HepG2 (cell line): ENCODE results near the gene ADM5. TPM values are rescaled to one million over a fixed set of nuclear protein-coding genes. Genes with fewer than 3 reads are reported as not detected.

Experiments
- ATAC-seq: fragments of 200-7000 bp; cut with Tn5 transposase; 3 replicates; pipeline ENCODE4 v1.9.1; 2020; ENCODE audit warnings: mild to moderate bottlenecking, moderate library complexity
- BruUV-seq: library from RNA; stranded (reverse); fragments of 400-500 nt; replicated peaks from 2 replicates; lab custom pipeline; 2021; lab: Mats Ljungman, UMichigan
- CTCF ChIA-PET: fragments of 300-600 bp; formaldehyde crosslinking; extraction: SDS; loops from one replicate; lab custom pipeline; 2021; ENCODE audit warnings: low total read pairs, inconsistent platforms, low intra/inter-chr PET ratio; lab: Yijun Ruan, JAX
- POLR2A ChIA-PET: fragments of 350-600 bp; sonication (Branson Sonifier 250); formaldehyde crosslinking; loops from one replicate; lab custom pipeline; 2020; ENCODE audit warnings: antibody characterized with exemption, inconsistent platforms; lab: Yijun Ruan, JAX
- DNase-seq: peaks from one replicate; pipeline ENCODE4 v3.0.0-alpha.2; 2015; ENCODE audit warnings: low spot score
- FAIRE-seq: peaks from 3 replicates; lab custom pipeline; 2011; peaks lifted over from hg19 to GRCh38; lab: Jason Lieb, UNC
- H2AFZ ChIP-seq: one replicate; pipeline ENCODE4 v1.6.1; 2011; ENCODE audit warnings: low read length, inconsistent platforms
- H3K27ac ChIP-seq: fragments of 300-600 bp; 3 replicates; pipeline ENCODE4 v1.8.0; 2011; ENCODE audit warnings: mixed run types, mild to moderate bottlenecking, mixed read lengths, low read length, inconsistent platforms; ENCODE audit not compliant: insufficient read depth; ENCODE audit errors: extremely low read length
- H3K27me3 ChIP-seq, 2 experiments: fragments of 200-600 bp in 1 of 2; 2 replicates in 1 of 2; 3 replicates in 1 of 2; pipeline versions ENCODE4 v1.6.0 to v1.8.0; 2011; ENCODE audit warnings: low read length in 2 of 2, mild to moderate bottlenecking in 2 of 2, moderate library complexity in 2 of 2, inconsistent platforms in 1 of 2; ENCODE audit not compliant: insufficient read depth in 2 of 2, control insufficient read depth in 1 of 2
- H3K36me3 ChIP-seq, 2 experiments: fragments of 200-600 bp in 1 of 2; replicated peaks in 1 of 2; 2 replicates in 1 of 2; 3 replicates in 1 of 2; pipeline versions ENCODE4 v1.5.1 to v1.8.0; 2011; ENCODE audit warnings: low read length in 2 of 2, inconsistent platforms in 1 of 2; ENCODE audit not compliant: insufficient read depth in 2 of 2, control insufficient read depth in 1 of 2
- H3K4me1 ChIP-seq: 2 replicates; pipeline ENCODE4 v1.5.1; 2012; ENCODE audit warnings: low read length, inconsistent platforms; ENCODE audit not compliant: insufficient read depth
- H3K4me2 ChIP-seq: 2 replicates; pipeline ENCODE4 v1.6.0; 2011; ENCODE audit warnings: low read depth, low read length, inconsistent platforms
- H3K4me3 ChIP-seq, 3 experiments: fragments of 200-600 bp in 1 of 3; sonication (generic), shearing (Covaris generic) in 1 of 3; replicated peaks in 1 of 3; 2 replicates each; pipeline ENCODE4 v1.5.1; 2011 to 2016; ENCODE audit warnings: low read length in 3 of 3, inconsistent platforms in 2 of 3, low read depth in 2 of 3, mild to moderate bottlenecking in 2 of 3, control low read depth in 1 of 3, mixed read lengths in 1 of 3; ENCODE audit not compliant: insufficient read depth in 1 of 3
- H3K79me2 ChIP-seq: one replicate; pipeline ENCODE4 v1.6.1; 2011; ENCODE audit warnings: low read length, inconsistent platforms; ENCODE audit not compliant: insufficient read depth
- H3K9ac ChIP-seq: 2 replicates; pipeline ENCODE4 v1.6.0; 2011; ENCODE audit warnings: mild to moderate bottlenecking, low read depth, low read length, inconsistent platforms; ENCODE audit not compliant: insufficient read depth
- H3K9me3 ChIP-seq: 2 replicates; pipeline ENCODE4 v1.5.1; 2012; ENCODE audit warnings: mild to moderate bottlenecking, low read length
- H4K20me1 ChIP-seq: 2 replicates; pipeline ENCODE4 v1.6.0; 2011; ENCODE audit warnings: inconsistent platforms, mild to moderate bottlenecking, low read length, moderate library complexity; ENCODE audit not compliant: insufficient read depth
- AGO1 ChIP-seq: fragments of 200-400 bp; formaldehyde crosslinking; IDR thresholded peaks from 2 replicates; pipeline ENCODE4 v1.6.1; 2017; ENCODE audit warnings: mild to moderate bottlenecking, low read depth, low read length, moderate library complexity; ENCODE audit not compliant: poor library complexity, severe bottlenecking
- ATF3 ChIP-seq: sonication (generic); formaldehyde crosslinking; IDR thresholded peaks from 2 replicates; pipeline ENCODE4 v1.4.0; 2020; ENCODE audit warnings: missing genetic modification reagents
- HNF1A ChIP-seq, 2 experiments: sonication (generic) in 1 of 2; formaldehyde crosslinking in 1 of 2; IDR thresholded peaks; 2 replicates each; pipeline versions ENCODE4 v1.4.0 to v1.6.1; 2016 to 2020; ENCODE audit warnings: borderline replicate concordance in 1 of 2, low read depth in 1 of 2, mild to moderate bottlenecking in 1 of 2, missing genetic modification reagents in 1 of 2
- MTA1 ChIP-seq: sonication (generic); formaldehyde crosslinking; IDR thresholded peaks from 2 replicates; pipeline ENCODE4 v1.4.0; 2020; ENCODE audit warnings: missing genetic modification reagents, mild to moderate bottlenecking, borderline replicate concordance
- NFIC ChIP-seq: IDR thresholded peaks from 2 replicates; pipeline ENCODE4 v1.6.1; 2012; ENCODE audit warnings: mild to moderate bottlenecking, low read length, inconsistent platforms
- RELA ChIP-seq: sonication (generic); formaldehyde crosslinking; IDR thresholded peaks from 2 replicates; pipeline ENCODE4 v1.4.0; 2020; ENCODE audit warnings: missing genetic modification reagents
- SNAPC5 ChIP-seq: sonication (generic); formaldehyde crosslinking; IDR thresholded peaks from 2 replicates; pipeline ENCODE4 v1.8.1; 2023; ENCODE audit warnings: mild to moderate bottlenecking, missing genetic modification reagents, borderline replicate concordance
- ZFP1 ChIP-seq: IDR thresholded peaks from 2 replicates; pipeline ENCODE4 v1.6.1; 2016
- ZFYVE20 ChIP-seq: sonication (generic); formaldehyde crosslinking; IDR thresholded peaks from 2 replicates; pipeline ENCODE4 v1.8.0; 2023; ENCODE audit warnings: low read depth, mild to moderate bottlenecking, moderate library complexity, missing genetic modification reagents, borderline replicate concordance
- ZNF17 ChIP-seq: sonication (generic); formaldehyde crosslinking; IDR thresholded peaks from 2 replicates; pipeline ENCODE4 v1.5.0; 2020; ENCODE audit warnings: mild to moderate bottlenecking, missing genetic modification reagents
- ZNF205 ChIP-seq: IDR thresholded peaks from 2 replicates; pipeline ENCODE4 v1.6.1; 2018; ENCODE audit warnings: missing biosample characterization, missing genetic modification reagents
- ZNF251 ChIP-seq: sonication (generic); formaldehyde crosslinking; IDR thresholded peaks from 2 replicates; pipeline ENCODE4 v1.9.0; 2021; ENCODE audit warnings: mild to moderate bottlenecking, missing genetic modification reagents
- ZNF496 ChIP-seq: sonication (generic); formaldehyde crosslinking; IDR thresholded peaks from 2 replicates; pipeline ENCODE4 v1.8.1; 2023; ENCODE audit warnings: mild to moderate bottlenecking, moderate library complexity, missing genetic modification reagents; ENCODE audit not compliant: insufficient replicate concordance
- WGBS: methylation state at CpG from one replicate; pipeline ENCODE4 v1.1.6; 2017; ENCODE audit warnings: low lambda C conversion rate; 5-methylcytosine and 5-hydroxymethylcytosine counted together
- in situ Hi-C: cut with HindIII; loops from 2 replicates; pipeline ENCODE4 v1.10.0; 2017; ENCODE audit warnings: low pct_unique_long_range_greater_than_20kb; ENCODE audit not compliant: extremely low pct_ligation_motif_present
- intact Hi-C: fragments of 100-400 bp; cut with micrococcal nuclease; formaldehyde crosslinking; loops from one replicate; pipeline ENCODE4 v1.10.0; 2022; ENCODE audit not compliant: unreplicated experiment
- polyA plus RNA-seq, 8 experiments: library from polyadenylated mRNA; depleted of rRNA in 3 of 8; stranded (reverse) in 7 of 8; unstranded in 1 of 8; fragments of >200 nt; fragmentation: Illumina TruSeq in 4 of 8; extraction: Trizol in 4 of 8; gene quantifications; 2 replicates each; pipeline versions ENCODE4 v1.2.1 to v1.2.3, GENCODE V29; 2011 to 2016; ENCODE audit warnings: low read depth in 4 of 8, missing spikeins in 1 of 8, mixed read lengths in 1 of 8; ENCODE audit not compliant: insufficient read depth in 1 of 8
- total RNA-seq, 5 experiments: library from RNA; depleted of rRNA; stranded (reverse); fragments of >200 nt; fragmentation: Illumina TruSeq; extraction: Trizol; gene quantifications; 2 replicates each; pipeline ENCODE4 v1.2.3, GENCODE V29; 2016; ENCODE audit warnings: low read depth in 1 of 5

The ADM5 gene
- total and polyA plus RNA-seq, 2 of the 13 experiments (the other 11 are each of a cell fraction or from before 2014, with no cell fraction given): 2.7 to 4.1 TPM

- peaks cover 31% of the 10 kb centered on the region for H3K79me2 ChIP-seq
- POLR2A ChIA-PET: interaction anchor here (0.7 to 5.8 kb wide), 2 partner anchors 18 to 32 kb away, joined by 3 to 24 read pairs; no protein-coding TSS in a partner anchor
These were observed 43.4 kb upstream of the ADM5 start for GRCh38 chr19:49645995-49646394.

More at GRCh38 chr19:49645995-49646394, 43.4 kb upstream of the ADM5 start:
- intact Hi-C loops (no loop called here), in situ Hi-C loops (no loop called here)
- Histone ChIP-seq H3K27me3 (no peaks in the 10 kb centered on the region), H3K9me3 (no peaks in the 10 kb centered on the region), H2AFZ (no peak overlapping the region), H3K4me3 (no peak overlapping the region), H4K20me1 (no peaks in the 10 kb centered on the region), H3K36me3 (peaks cover 15% of the 10 kb centered on the region in 2 experiments; a peak in 3 of 5 replicates), H3K4me2 (no peak overlapping the region), H3K4me1 (peaks cover 40% of the 10 kb centered on the region), H3K27ac (no peak overlapping the region), H3K9ac (no peak overlapping the region)
- BruUV-seq: no TSS peak
- FAIRE-seq: no peak
- WGBS: 96% methylated on average over 13 of the region's 13 CpGs
- CTCF ChIA-PET: no interaction called here
- DNase-seq: no peak
- TF ChIP-seq ZNF251 (CRISPR knock-in tag) (no peak), ZFP1 (CRISPR knock-in tag) (no peak), HNF1A (IDR thresholded peaks at IDR 0.05; ENCODE audit: low read depth) (no peak), HNF1A (CRISPR knock-in tag; IDR thresholded peaks at IDR 0.05; ENCODE audit: borderline replicate concordance) (no peak), SNAPC5 (CRISPR knock-in tag) (no peak), ZNF205 (CRISPR knock-in tag) (no peak), MTA1 (CRISPR knock-in tag) (no peak), ZNF17 (CRISPR knock-in tag) (no peak), ZFYVE20 (CRISPR knock-in tag) (no peak), NFIC (no peak), AGO1 (no peak), RELA (no peak), ZNF496 (CRISPR knock-in tag) (no peak), ATF3 (CRISPR knock-in tag) (no peak)
- no peak for ATAC-seq
